CD4-positive, alpha-beta memory T cell (primary cell): ENCODE results near the gene SSBP2. TPM values are rescaled to one million over a fixed set of nuclear protein-coding genes. Genes with fewer than 3 reads are reported as not detected.
A peak's percentile ranks its signal among the peaks of the same experiment; 100 is the strongest.
"Not testable (repeated sequence)": the region's sequence is repeated elsewhere in the genome, so short reads cannot be mapped to it uniquely, and the experiment has no call there.

Experiments
- CTCF ChIA-PET: fragments of 350-600 bp; sonication (Branson Sonifier 250); formaldehyde crosslinking; loops from one replicate; lab custom pipeline; 2021; ENCODE audit warnings: inconsistent platforms; ENCODE audit not compliant: partially characterized antibody; lab: Charles Lee
- POLR2A ChIA-PET: fragments of 350-600 bp; sonication (Branson Sonifier 250); formaldehyde crosslinking; loops from one replicate; lab custom pipeline; 2021; ENCODE audit not compliant: partially characterized antibody; lab: Charles Lee
- DNase-seq, 5 donors: peaks; one replicate each; pipeline versions ENCODE4 v3.0.0 to v3.0.0-alpha.2; 2020 to 2022; ENCODE audit warnings: mixed read lengths in 1 of 5
- H3K27ac ChIP-seq: one replicate; pipeline ENCODE4 v1.7.0; 2013; ENCODE audit warnings: low read depth, low read length
- H3K27me3 ChIP-seq: 2 replicates; pipeline ENCODE4 v1.7.0; 2013; ENCODE audit warnings: mild to moderate bottlenecking, low read length, moderate library complexity; ENCODE audit not compliant: insufficient read depth
- H3K36me3 ChIP-seq: 2 replicates; pipeline ENCODE4 v1.7.0; 2013; ENCODE audit warnings: mild to moderate bottlenecking, low read length, moderate library complexity; ENCODE audit not compliant: insufficient read depth
- H3K4me1 ChIP-seq: 2 replicates; pipeline ENCODE4 v1.7.0; 2013; ENCODE audit warnings: mild to moderate bottlenecking, low read length, moderate library complexity; ENCODE audit not compliant: insufficient read depth
- H3K4me3 ChIP-seq, 2 donors: one replicate each; pipeline ENCODE4 v1.7.0; 2013; ENCODE audit warnings: low read length in 2 of 2, mild to moderate bottlenecking in 1 of 2
- H3K9me3 ChIP-seq, 2 donors: one replicate each; pipeline ENCODE4 v1.7.0; 2013; ENCODE audit warnings: low read length in 2 of 2, control low read depth in 1 of 2; ENCODE audit not compliant: control insufficient read depth in 1 of 2
- H3K27ac Mint-ChIP-seq, 7 donors: one replicate each; pipeline ENCODE4 v1.8.0; 2020 to 2021; ENCODE audit warnings: mixed read lengths in 7 of 7, mild to moderate bottlenecking in 6 of 7, inconsistent platforms in 3 of 7, moderate library complexity in 3 of 7
- H3K27me3 Mint-ChIP-seq, 2 donors: one replicate each; pipeline ENCODE4 v1.8.0; 2020 to 2021; ENCODE audit warnings: mixed read lengths in 2 of 2
- H3K36me3 Mint-ChIP-seq, 2 donors: one replicate each; pipeline ENCODE4 v1.8.0; 2020 to 2021; ENCODE audit warnings: mixed read lengths in 2 of 2, inconsistent platforms in 1 of 2, mild to moderate bottlenecking in 1 of 2
- H3K4me1 Mint-ChIP-seq, 4 donors: one replicate each; pipeline ENCODE4 v1.8.0; 2020 to 2021; ENCODE audit warnings: mixed read lengths in 4 of 4, mild to moderate bottlenecking in 1 of 4
- H3K4me3 Mint-ChIP-seq, 8 donors: one replicate each; pipeline ENCODE4 v1.8.0; 2020 to 2021; ENCODE audit warnings: mixed read lengths in 8 of 8, mild to moderate bottlenecking in 7 of 8, moderate library complexity in 6 of 8, inconsistent platforms in 3 of 8
- H3K9me3 Mint-ChIP-seq, 8 donors: one replicate each; pipeline ENCODE4 v1.8.0; 2020 to 2021; ENCODE audit warnings: mixed read lengths in 8 of 8, mild to moderate bottlenecking in 5 of 8, inconsistent platforms in 3 of 8, moderate library complexity in 1 of 8
- intact Hi-C: fragments of 100-400 bp; cut with micrococcal nuclease; formaldehyde crosslinking; loops from one replicate; pipeline ENCODE4 v1.15.1; 2023
- polyA plus RNA-seq, 2 donors: library from polyadenylated mRNA; unstranded; fragments of 300-500 nt; fragmentation: Illumina TruSeq; gene quantifications; one replicate each; pipeline ENCODE4 v1.2.3, GENCODE V29; 2021
- total RNA-seq, 2 experiments: library from RNA; stranded (reverse); gene quantifications; one replicate each; pipeline ENCODE4 v1.2.3, GENCODE V29; 2021

SSBP2 gene
- total and polyA plus RNA-seq, 4 experiments from 2014 or later: 46.4 to 91.7 (median 58.9) TPM

DNA sequence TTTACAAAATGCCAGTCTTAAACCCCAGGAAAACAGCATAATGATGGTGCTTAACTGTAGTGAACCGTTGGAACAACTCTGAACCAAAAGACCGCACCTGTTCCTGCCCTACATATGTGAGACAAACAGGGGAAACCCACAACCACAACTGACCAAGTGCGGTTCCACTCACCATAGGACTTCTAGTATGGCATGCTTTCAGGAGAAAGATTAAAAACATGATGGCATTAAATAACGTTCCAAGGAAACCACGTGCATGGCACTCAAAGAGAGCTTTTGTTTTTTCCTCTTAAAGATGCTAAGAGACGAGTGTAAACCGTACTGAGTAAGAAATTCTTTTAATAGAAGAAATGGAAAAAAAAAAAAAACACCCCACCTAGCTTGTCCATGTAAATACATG is 119.8 kb downstream of the SSBP2 start:
- Mint-ChIP-seq H3K27ac (peak overlapping the region in 3 of 7 donors; percentile 6 to 42 (median 25)), H3K27me3 (no peaks in the 10 kb centered on the region), H3K4me1 (peaks cover 4 to 11% (median 6%) of the 10 kb centered on the region in 4 donors), H3K36me3 (peaks cover 6 to 23% of the 10 kb centered on the region in 2 donors), H3K9me3 (peaks cover 0 to 2% (median 0%) of the 10 kb centered on the region in 8 donors), H3K4me3 (no peak overlapping the region)
- no peak overlapping the region for H3K4me3 ChIP-seq
- no peaks in the 10 kb centered on the region for H3K27me3 ChIP-seq
- POLR2A ChIA-PET: no interaction called here
- CTCF ChIA-PET: interaction anchor here (1.8 kb wide), 1 partner anchor 47 kb away, joined by 4 read pairs; no protein-coding TSS in a partner anchor
- no peak overlapping the region for H3K27ac ChIP-seq
- intact Hi-C loops: no loop called here
- no peaks in the 10 kb centered on the region for H3K36me3 ChIP-seq
- DNase-seq: peak; percentile 37 to 57 (median 53)
- H3K4me1 ChIP-seq: peaks cover 23% of the 10 kb centered on the region
- H3K9me3 ChIP-seq: no peaks in the 10 kb centered on the region

DNA sequence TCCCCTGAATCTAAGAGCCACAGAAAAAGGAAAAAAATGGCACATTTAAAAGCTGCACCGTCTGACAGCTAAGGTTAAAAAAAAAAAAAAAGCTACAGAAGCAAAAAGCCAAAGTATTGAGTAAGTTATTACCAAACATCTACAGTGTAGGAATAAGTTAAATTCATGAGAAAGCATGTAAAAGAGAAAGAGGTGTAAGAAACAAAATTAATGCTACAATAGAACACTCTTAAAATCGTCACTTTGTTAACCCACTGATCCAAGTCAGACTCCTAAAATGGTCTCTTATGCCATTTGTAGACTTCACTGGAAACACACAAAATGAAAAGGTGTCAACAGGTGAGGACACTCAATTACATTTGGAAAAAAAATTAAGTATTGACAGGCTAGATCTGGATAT is 120.2 kb downstream of the SSBP2 start:
- H3K4me1 Mint-ChIP-seq: peaks cover 4 to 11% (median 6%) of the 10 kb centered on the region in 4 donors
- CTCF ChIA-PET: interaction anchor here (1.8 kb wide), 1 partner anchor 47 kb away, joined by 4 read pairs; no protein-coding TSS in a partner anchor
- intact Hi-C loops: no loop called here

DNA sequence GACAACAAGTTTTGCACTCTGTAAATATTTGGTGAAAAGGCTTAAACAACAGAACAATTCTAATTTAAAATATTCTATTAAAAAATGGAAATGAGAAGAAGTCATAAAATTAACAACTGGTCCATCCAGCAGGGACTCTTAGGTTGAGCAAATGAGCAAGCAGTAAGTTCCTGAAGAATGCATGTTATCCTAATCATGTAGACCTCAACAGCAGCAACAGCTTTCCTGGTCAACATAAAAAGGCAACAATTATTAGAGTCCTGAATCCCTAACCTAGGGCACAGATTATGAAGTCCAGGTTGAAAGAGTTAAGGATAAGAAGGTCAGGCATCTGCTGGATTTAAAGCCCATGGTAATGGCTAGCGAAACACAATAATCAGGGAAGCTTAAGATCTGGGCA is 120.9 kb downstream of the SSBP2 start:
- no peak for DNase-seq
- no peak overlapping the region for H3K4me3 Mint-ChIP-seq
- Histone ChIP-seq H3K36me3 (no peaks in the 10 kb centered on the region), H3K4me1 (peaks cover 23% of the 10 kb centered on the region), H3K27ac (no peak overlapping the region), H3K4me3 (no peak overlapping the region), H3K9me3 (no peaks in the 10 kb centered on the region), H3K27me3 (no peaks in the 10 kb centered on the region)
- H3K4me1 Mint-ChIP-seq: peaks cover 4 to 11% (median 7%) of the 10 kb centered on the region in 4 donors
- H3K27me3 Mint-ChIP-seq: no peaks in the 10 kb centered on the region
- intact Hi-C loops: no loop called here
- POLR2A ChIA-PET: no interaction called here
- peaks cover 0 to 2% (median 0%) of the 10 kb centered on the region in 8 donors for H3K9me3 Mint-ChIP-seq
- H3K27ac Mint-ChIP-seq: no peak overlapping the region
- H3K36me3 Mint-ChIP-seq: peaks cover 11 to 26% of the 10 kb centered on the region in 2 donors
- CTCF ChIA-PET: interaction anchor here (1.8 kb wide), 1 partner anchor 48 kb away, joined by 4 read pairs; no protein-coding TSS in a partner anchor

More for the DNA sequence above, 120.2 kb downstream of the SSBP2 start:
- H3K9me3 ChIP-seq: no peaks in the 10 kb centered on the region
- DNase-seq: peak in 1 of 5 donors; percentile 5
- H3K27me3 ChIP-seq: no peaks in the 10 kb centered on the region
- POLR2A ChIA-PET: no interaction called here
- no peak overlapping the region for H3K4me3 ChIP-seq
- no peaks in the 10 kb centered on the region for H3K27me3 Mint-ChIP-seq
- peaks cover 23% of the 10 kb centered on the region for H3K4me1 ChIP-seq
- H3K9me3 Mint-ChIP-seq: peaks cover 0 to 2% (median 0%) of the 10 kb centered on the region in 8 donors
- no peak overlapping the region for H3K27ac ChIP-seq
- H3K4me3 Mint-ChIP-seq: peak overlapping the region in 5 of 8 donors; percentile 6 to 68 (median 61)
- peaks cover 9 to 23% of the 10 kb centered on the region in 2 donors for H3K36me3 Mint-ChIP-seq
- no peaks in the 10 kb centered on the region for H3K36me3 ChIP-seq
- H3K27ac Mint-ChIP-seq: peak overlapping the region in 3 of 7 donors; percentile 3 to 70 (median 69)

DNA sequence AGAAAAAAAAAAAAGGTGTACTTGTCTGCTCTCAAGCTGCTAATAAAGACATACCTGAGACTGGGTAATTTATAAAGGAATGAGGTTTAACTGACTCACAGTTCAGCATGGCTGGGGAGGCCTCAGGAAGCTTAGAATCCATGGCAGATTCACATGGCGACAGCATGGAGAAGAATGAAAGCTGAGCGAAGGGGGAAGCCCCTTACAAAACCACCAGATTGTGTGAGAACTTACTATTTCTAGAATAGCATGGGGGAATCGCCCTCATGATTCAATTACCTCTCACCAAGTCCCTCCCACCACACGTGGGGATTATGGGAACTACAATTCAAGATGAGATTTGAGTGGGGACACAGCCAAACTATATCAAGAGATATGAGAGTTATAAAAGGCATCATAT is 122.8 kb downstream of the SSBP2 start:
- Mint-ChIP-seq H3K36me3 (peaks cover 14 to 26% of the 10 kb centered on the region in 2 donors), H3K4me1 (peaks cover 4 to 11% (median 7%) of the 10 kb centered on the region in 4 donors)
- CTCF ChIA-PET, H3K27me3 Mint-ChIP-seq, H3K36me3 ChIP-seq, H3K27me3 ChIP-seq, H3K4me3 ChIP-seq, H3K9me3 ChIP-seq, POLR2A ChIA-PET, DNase-seq, H3K4me3 Mint-ChIP-seq, intact Hi-C loops, H3K27ac Mint-ChIP-seq, H3K9me3 Mint-ChIP-seq, H3K27ac ChIP-seq: not testable (repeated sequence)
- H3K4me1 ChIP-seq: peaks cover 23% of the 10 kb centered on the region

DNA sequence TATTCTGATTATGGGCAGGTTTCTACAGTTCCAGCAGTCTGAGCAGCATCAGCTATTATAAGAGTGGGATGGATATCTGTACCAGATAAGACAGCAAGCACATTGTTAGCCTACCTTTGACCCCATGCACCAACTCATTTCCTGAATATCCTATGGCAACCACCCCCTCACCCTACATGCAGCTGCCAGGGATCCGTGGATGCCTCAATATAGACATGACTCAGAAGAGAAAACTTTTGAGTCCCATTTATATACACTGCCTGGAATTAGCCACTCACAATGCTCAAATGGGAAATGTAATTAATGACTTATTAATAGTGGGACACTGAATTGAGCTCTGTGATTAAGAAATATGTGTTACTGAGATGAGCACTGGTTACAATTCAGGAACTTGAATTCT is 124.4 kb downstream of the SSBP2 start:
- intact Hi-C loops: no loop called here
- no peak for DNase-seq
- Mint-ChIP-seq H3K4me1 (peaks cover 4 to 11% (median 7%) of the 10 kb centered on the region in 4 donors), H3K9me3 (peaks cover 0 to 8% (median 3%) of the 10 kb centered on the region in 8 donors), H3K4me3 (no peak overlapping the region), H3K27ac (no peak overlapping the region), H3K27me3 (no peaks in the 10 kb centered on the region), H3K36me3 (peaks cover 20 to 33% of the 10 kb centered on the region in 2 donors)
- CTCF ChIA-PET: interaction anchor here (1.2 kb wide), 2 partner anchors 21 to 231 kb away, joined by 3 read pairs; no protein-coding TSS in a partner anchor
- no peak overlapping the region for H3K27ac ChIP-seq
- POLR2A ChIA-PET: no interaction called here
- H3K9me3 ChIP-seq: no peaks in the 10 kb centered on the region
- H3K36me3 ChIP-seq: no peaks in the 10 kb centered on the region
- no peak overlapping the region for H3K4me3 ChIP-seq
- peaks cover 11% of the 10 kb centered on the region for H3K4me1 ChIP-seq
- H3K27me3 ChIP-seq: no peaks in the 10 kb centered on the region

DNA sequence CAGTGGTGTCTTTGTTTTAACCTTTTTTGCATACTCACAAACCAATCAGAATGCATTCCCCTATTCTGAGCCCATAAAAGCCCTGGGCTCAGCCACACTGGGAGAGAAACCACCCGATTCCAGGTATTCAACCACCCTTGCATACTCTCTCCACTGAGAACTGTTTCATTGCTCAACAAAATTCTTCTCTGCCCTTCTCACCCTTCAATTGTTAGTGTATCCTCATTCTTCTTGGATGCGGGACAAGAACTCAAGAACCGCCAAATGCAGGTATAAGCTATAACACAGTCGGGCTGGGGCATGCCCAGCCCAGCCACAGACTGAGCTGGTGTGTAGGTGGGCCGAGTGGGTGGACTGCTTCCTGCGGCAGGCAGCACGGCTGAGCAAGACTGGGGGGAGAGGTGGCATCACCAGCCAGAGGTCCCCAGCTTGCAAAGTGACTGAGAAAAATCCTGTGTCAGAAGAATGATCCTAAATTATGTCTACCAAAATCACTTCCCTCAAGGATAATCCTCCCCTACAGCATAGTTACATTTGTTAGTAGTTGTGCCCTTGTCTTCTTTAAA is 141.0 kb downstream of the SSBP2 start:
- Mint-ChIP-seq H3K27me3 (no peaks in the 10 kb centered on the region), H3K9me3 (peaks cover 0 to 8% (median 4%) of the 10 kb centered on the region in 8 donors), H3K4me3 (no peak overlapping the region), H3K27ac (no peak overlapping the region), H3K4me1 (peaks cover 0 to 11% (median 5%) of the 10 kb centered on the region in 4 donors), H3K36me3 (peaks cover 31 to 51% of the 10 kb centered on the region in 2 donors)
- ChIA-PET CTCF (no interaction called here), POLR2A (no interaction called here)
- no peak overlapping the region for H3K27ac ChIP-seq
- H3K27me3 ChIP-seq: no peaks in the 10 kb centered on the region
- H3K9me3 ChIP-seq: no peaks in the 10 kb centered on the region
- no peak for DNase-seq
- H3K4me3 ChIP-seq: no peak overlapping the region
- intact Hi-C loops: no loop called here
- no peaks in the 10 kb centered on the region for H3K4me1 ChIP-seq
- no peaks in the 10 kb centered on the region for H3K36me3 ChIP-seq

DNA sequence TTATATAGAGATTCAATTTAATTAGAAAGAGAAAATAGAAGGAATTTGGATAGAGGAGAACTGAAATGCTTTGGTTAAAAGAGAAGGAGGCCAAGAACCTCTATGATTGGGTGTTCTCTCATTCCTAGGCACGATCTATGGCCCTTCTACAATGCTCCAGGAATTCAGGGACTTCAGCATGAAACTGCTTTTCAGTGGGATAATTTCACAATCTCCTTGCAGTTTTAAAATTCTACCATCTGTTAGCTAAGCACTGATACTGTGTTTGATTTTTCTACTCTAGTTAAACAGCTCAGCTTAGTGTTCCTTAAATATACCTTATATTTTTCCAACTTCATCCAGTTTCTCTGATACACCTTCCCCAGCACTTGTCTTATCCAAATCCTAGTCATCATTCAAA is 141.9 kb downstream of the SSBP2 start:
- no peak for DNase-seq
- H3K36me3 Mint-ChIP-seq: peaks cover 26 to 43% of the 10 kb centered on the region in 2 donors
- peaks cover 0 to 8% (median 3%) of the 10 kb centered on the region in 8 donors for H3K9me3 Mint-ChIP-seq
- H3K4me1 Mint-ChIP-seq: peaks cover 4 to 17% (median 9%) of the 10 kb centered on the region in 4 donors
- intact Hi-C loops: no loop called here
- no peak overlapping the region for H3K27ac Mint-ChIP-seq
- POLR2A ChIA-PET: no interaction called here
- no peak overlapping the region for H3K27ac ChIP-seq
- no peaks in the 10 kb centered on the region for H3K36me3 ChIP-seq
- no peaks in the 10 kb centered on the region for H3K27me3 Mint-ChIP-seq
- no peaks in the 10 kb centered on the region for H3K27me3 ChIP-seq
- no peak overlapping the region for H3K4me3 Mint-ChIP-seq
- CTCF ChIA-PET: no interaction called here
- H3K9me3 ChIP-seq: no peaks in the 10 kb centered on the region
- peaks cover 8% of the 10 kb centered on the region for H3K4me1 ChIP-seq
- no peak overlapping the region for H3K4me3 ChIP-seq
